ENCODE measurements around the gene SPPL3.

Gene SPPL3

GRCh38 chr12:120813588-120814153, 90.5 kb downstream of the SPPL3 start:
- no peak for TF ChIP-seq EZH2phosphoT487 (conservative IDR thresholded peaks at IDR 0.05; ENCODE audit: low read length)
- TF ChIP-seq CTCF (IDR thresholded peaks at IDR 0.05; ENCODE audit: insufficient read depth, low read length, poor library complexity, severe bottlenecking) = no peak
- H3K27ac ChIP-seq (ENCODE audit: low read depth, low read length) = no peak overlapping the region
- H3K79me2 ChIP-seq (ENCODE audit: insufficient read depth, low read length) = peaks cover 22% of the 10 kb centered on the region

GRCh38 chr12:120810021-120810420, 94.1 kb downstream of the SPPL3 start:
- no peak overlapping the region for H3K27ac ChIP-seq (ENCODE audit: low read depth, low read length)
- H3K9me2 ChIP-seq (replicated peaks; ENCODE audit: insufficient read depth, low read length) = no peaks in the 10 kb centered on the region
- H3K4me2 ChIP-seq (ENCODE audit: low read depth, low read length, poor library complexity, severe bottlenecking) = no peak overlapping the region
- no peaks in the 10 kb centered on the region for H3F3A ChIP-seq (ENCODE audit: insufficient read depth)
- H4K20me1 ChIP-seq (ENCODE audit: low read depth, low read length) = no peaks in the 10 kb centered on the region
- no peaks in the 10 kb centered on the region for H3K9me3 ChIP-seq (ENCODE audit: insufficient read depth, low read length)
- 0 out of 2 replicates have a peak, but pooled peaks cover under 1% of the 10 kb centered on the region for H3K79me2 ChIP-seq (ENCODE audit: insufficient read depth, low read length)
- H3K36me3 ChIP-seq (ENCODE audit: low read length) = no peaks in the 10 kb centered on the region
- no peak for TF ChIP-seq CTCF (IDR thresholded peaks at IDR 0.05; ENCODE audit: insufficient read depth, low read length, poor library complexity, severe bottlenecking)
- no peak for TF ChIP-seq EZH2phosphoT487 (conservative IDR thresholded peaks at IDR 0.05; ENCODE audit: low read length)
- H3K9ac ChIP-seq (ENCODE audit: low read length) = no peak overlapping the region
- no peaks in the 10 kb centered on the region for H3K27me3 ChIP-seq (ENCODE audit: low read length)
- H2AFZ ChIP-seq (ENCODE audit: low read depth, low read length, severe bottlenecking) = no peak overlapping the region
- no peak overlapping the region for H3K4me3 ChIP-seq (ENCODE audit: insufficient read depth, low read length, poor library complexity, severe bottlenecking)

More at GRCh38 chr12:120813588-120814153, 90.5 kb downstream of the SPPL3 start:
- Histone ChIP-seq H2AFZ (ENCODE audit: low read depth, low read length, severe bottlenecking) (no peak overlapping the region), H3K4me2 (ENCODE audit: low read depth, low read length, poor library complexity, severe bottlenecking) (no peak overlapping the region), H3K9me2 (replicated peaks; ENCODE audit: insufficient read depth, low read length) (no peaks in the 10 kb centered on the region), H3F3A (ENCODE audit: insufficient read depth) (no peaks in the 10 kb centered on the region), H3K4me3 (ENCODE audit: insufficient read depth, low read length, poor library complexity, severe bottlenecking) (no peak overlapping the region), H3K27me3 (ENCODE audit: low read length) (no peaks in the 10 kb centered on the region), H3K9ac (ENCODE audit: low read length) (no peak overlapping the region), H3K9me3 (ENCODE audit: insufficient read depth, low read length) (no peaks in the 10 kb centered on the region), H3K36me3 (ENCODE audit: low read length) (no peaks in the 10 kb centered on the region), H4K20me1 (ENCODE audit: low read depth, low read length) (no peaks in the 10 kb centered on the region)

- H3F3A ChIP-seq (ENCODE audit: insufficient read depth) = no peaks in the 10 kb centered on the region
- no peak overlapping the region for H3K27ac ChIP-seq (ENCODE audit: low read depth, low read length)
- H3K4me2 ChIP-seq (ENCODE audit: low read depth, low read length, poor library complexity, severe bottlenecking) = no peak overlapping the region
- H2AFZ ChIP-seq (ENCODE audit: low read depth, low read length, severe bottlenecking) = no peak overlapping the region
- no peak overlapping the region for H3K9ac ChIP-seq (ENCODE audit: low read length)
- no peaks in the 10 kb centered on the region for H3K27me3 ChIP-seq (ENCODE audit: low read length)
- no peak overlapping the region for H3K4me3 ChIP-seq (ENCODE audit: insufficient read depth, low read length, poor library complexity, severe bottlenecking)
- TF ChIP-seq CTCF (IDR thresholded peaks at IDR 0.05; ENCODE audit: insufficient read depth, low read length, poor library complexity, severe bottlenecking) = no peak
- TF ChIP-seq EZH2phosphoT487 (conservative IDR thresholded peaks at IDR 0.05; ENCODE audit: low read length) = no peak
- H3K79me2 ChIP-seq (ENCODE audit: insufficient read depth, low read length) = 0 out of 2 replicates have a peak, but pooled peaks cover 4% of the 10 kb centered on the region
- no peaks in the 10 kb centered on the region for H3K9me2 ChIP-seq (replicated peaks; ENCODE audit: insufficient read depth, low read length)
- H3K9me3 ChIP-seq (ENCODE audit: insufficient read depth, low read length) = no peaks in the 10 kb centered on the region
- no peaks in the 10 kb centered on the region for H3K36me3 ChIP-seq (ENCODE audit: low read length)
- H4K20me1 ChIP-seq (ENCODE audit: low read depth, low read length) = no peaks in the 10 kb centered on the region
These were observed 99.7 kb downstream of the SPPL3 start for GRCh38 chr12:120804428-120804827.
